Fibroblast of villous mesenchyme (primary cell): ENCODE results near the gene VCX3B. TPM values are rescaled to one million over a fixed set of nuclear protein-coding genes. Genes with fewer than 3 reads are reported as not detected.
"Not testable (repeated sequence)": the region's sequence is repeated elsewhere in the genome, so short reads cannot be mapped to it uniquely, and the experiment has no call there.

ENCODE experiments used
- DNase-seq: peaks from one replicate; pipeline ENCODE4 v3.0.0-alpha.2; 2010; ENCODE audit warnings: low read depth
- H3K4me3 ChIP-seq: 2 replicates; pipeline ENCODE4 v1.5.1; 2011; ENCODE audit warnings: low read depth, mild to moderate bottlenecking, low read length
- CTCF ChIP-seq: IDR thresholded peaks from 2 replicates; pipeline ENCODE4 v1.5.1; 2012; ENCODE audit warnings: low read depth, mild to moderate bottlenecking, low read length; ENCODE audit not compliant: insufficient read depth
- total RNA-seq: library from RNA; depleted of rRNA; stranded (reverse); fragments of >200 nt; gene quantifications from 2 replicates; pipeline ENCODE4 v1.2.3, GENCODE V29; 2012

The VCX3B gene
- not detected in 2 replicates for total RNA-seq

DNA sequence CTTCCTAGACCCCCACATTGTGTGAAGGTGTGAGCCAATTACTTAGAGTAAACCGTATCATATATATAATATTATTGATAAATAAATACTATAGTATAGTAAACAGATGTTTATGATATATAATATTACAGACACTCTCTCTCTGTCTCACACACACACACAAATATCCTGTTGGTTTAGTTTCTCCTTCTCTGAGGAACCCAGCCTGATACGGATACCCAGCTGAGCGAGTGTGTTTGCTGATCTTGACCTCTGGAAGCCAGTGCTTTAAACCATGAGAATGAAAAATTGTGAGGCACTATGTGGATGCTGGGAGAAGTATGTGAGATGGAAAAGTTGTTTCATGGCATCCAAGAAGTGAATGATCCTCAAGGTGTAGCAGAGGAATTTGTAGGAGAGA, at the start of gene VCX3B:
Gene VCX3B, plus strand, starts transcription at position 301 of the 400 bp plus-strand sequence. CDS start 621 bp downstream, outside the sequence.
- not testable (repeated sequence) for H3K4me3 ChIP-seq, DNase-seq

DNA sequence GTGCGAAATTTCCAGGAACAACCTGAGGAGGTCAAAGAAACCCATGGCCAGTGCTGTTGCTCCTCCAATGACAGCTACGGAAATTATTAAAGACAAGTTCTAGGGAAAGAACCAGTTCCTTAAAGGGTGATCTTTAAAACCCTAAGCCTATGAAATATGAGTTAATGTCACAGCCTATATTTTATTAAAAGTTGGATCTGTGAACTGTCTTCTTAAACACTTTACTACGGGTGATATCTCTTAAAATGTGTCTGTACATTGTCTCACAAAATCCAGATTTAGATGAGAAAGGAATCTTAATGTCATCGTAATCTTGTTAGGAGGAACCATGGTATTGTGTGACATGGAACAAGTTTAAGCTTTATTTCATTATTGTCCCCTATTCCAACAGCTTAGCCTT, 46.3 kb upstream of the VCX3B start:
- H3K4me3 ChIP-seq: no peak overlapping the region
- no peak for TF ChIP-seq CTCF
- no peak for DNase-seq

DNA sequence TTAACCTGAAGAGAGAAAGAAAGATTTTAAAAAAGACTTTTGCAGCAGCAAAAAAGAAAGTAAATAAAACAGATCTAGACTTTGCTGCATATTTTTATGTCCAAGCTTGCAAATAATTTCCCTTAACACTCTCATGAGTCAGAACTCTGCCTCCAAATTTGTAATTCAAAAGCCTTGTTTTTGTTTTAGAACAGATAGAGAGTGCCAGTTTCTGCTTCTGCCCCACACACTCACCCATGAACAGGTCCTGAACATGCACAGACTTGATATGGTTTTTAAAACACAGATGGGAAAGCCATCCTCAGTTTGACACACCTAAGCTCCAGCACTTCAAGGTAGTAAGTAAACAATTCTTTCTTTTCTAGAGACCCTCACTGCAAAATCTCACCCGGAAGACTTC, 39.7 kb upstream of the VCX3B start:
- no peak for DNase-seq
- no peak for TF ChIP-seq CTCF
- no peak overlapping the region for H3K4me3 ChIP-seq

DNA sequence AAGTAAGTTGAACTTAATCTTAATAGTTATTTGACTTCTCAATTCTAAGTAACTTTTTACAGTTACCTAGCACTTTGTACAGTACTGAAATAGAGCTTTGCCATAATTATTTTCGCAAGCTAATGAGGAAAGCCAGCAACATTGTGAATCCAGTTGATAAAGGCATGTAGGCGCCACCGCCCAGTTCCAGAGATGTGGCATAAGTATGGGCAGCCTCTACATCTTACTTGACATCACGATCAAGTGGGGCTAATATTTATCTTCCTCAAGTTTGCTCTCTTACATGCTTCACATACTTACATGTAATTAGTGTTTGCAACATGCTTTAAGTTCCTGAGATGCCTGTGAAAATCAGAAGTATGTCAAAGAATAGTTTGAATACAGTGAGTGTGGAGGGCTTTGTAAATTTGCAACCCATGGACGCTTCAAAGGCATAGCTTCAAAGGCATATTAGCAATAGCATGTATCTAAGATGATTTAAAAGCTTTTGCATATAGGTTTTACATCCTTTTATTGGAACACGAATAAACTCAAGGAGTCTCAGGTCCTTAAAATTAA, 34.9 kb upstream of the VCX3B start:
- no peak for TF ChIP-seq CTCF
- DNase-seq: no peak
- H3K4me3 ChIP-seq: no peak overlapping the region

DNA sequence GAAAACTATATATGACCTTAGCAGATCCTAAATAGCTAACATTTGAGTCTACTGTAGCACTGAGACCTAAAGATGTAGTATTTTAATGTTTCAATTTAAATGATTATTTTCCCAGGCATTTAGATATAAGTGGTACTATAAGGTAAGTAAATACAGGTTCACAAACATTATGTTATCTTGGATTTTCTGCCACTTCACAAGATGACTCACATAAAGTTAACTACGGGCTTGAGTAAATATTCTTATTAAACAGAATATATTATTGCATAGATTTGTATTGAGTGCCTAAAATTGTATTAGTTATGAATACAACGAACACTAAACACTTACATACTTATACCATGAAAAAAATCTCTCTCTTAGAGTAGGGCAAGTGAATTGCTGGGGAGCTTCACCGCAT, 34.2 kb upstream of the VCX3B start:
- no peak overlapping the region for H3K4me3 ChIP-seq
- no peak for TF ChIP-seq CTCF
- DNase-seq: no peak

- TF ChIP-seq CTCF: no peak
- no peak overlapping the region for H3K4me3 ChIP-seq
- no peak for DNase-seq
Measured at GRCh38 chrX:8432396-8432795, 32.2 kb upstream of the VCX3B start.

DNA sequence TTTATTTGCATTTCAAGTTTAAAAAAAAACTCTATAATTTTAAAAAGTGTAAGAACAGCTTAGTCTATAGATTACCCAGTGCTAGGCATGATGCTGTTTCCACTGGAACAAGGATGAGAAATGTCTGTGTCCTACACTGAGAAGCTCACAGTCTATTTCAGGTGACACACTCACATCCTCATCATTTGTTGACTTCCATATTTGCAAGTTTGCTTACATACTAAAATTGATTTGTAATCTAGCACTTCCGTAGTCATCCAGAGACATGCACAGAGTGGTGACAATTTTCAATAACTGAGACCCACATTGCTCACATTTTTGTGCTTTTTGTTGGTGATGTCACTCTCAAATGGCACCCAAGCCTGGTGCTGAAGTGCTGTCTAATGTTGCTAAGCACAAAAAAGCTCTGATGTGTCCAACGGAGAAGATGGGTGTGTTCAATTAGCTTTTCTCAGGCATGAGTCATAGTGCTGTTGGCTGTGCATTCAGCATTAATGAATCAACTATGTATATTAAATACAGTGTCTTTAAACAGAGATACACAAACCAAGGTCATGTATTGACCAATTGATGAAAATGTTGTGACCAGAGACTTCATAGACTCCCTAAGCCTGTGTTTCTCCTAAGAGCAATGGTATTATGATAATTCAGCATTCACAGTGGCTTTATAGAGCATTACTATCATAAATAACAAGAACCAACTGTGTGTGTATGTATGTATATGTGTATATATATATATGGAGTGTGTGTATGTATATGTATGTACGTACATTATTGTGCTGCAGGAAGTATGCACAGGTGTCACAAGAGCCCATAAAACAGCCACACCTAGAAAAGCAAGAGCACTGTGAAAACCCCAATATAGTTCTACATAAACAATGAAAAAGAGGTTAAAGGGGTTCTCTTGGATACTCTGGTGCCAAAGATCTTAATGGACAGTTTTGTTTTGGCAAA, 31.2 kb upstream of the VCX3B start:
- no peak for DNase-seq
- TF ChIP-seq CTCF: no peak
- H3K4me3 ChIP-seq: no peak overlapping the region
